IPS-NIHi11 (cell line): ENCODE results near the gene IMPA2.

Source experiments
- DNase-seq: peaks from one replicate; pipeline ENCODE4 v3.0.0; 2012; ENCODE audit warnings: mixed read lengths, low spot score

IMPA2 gene

DNA sequence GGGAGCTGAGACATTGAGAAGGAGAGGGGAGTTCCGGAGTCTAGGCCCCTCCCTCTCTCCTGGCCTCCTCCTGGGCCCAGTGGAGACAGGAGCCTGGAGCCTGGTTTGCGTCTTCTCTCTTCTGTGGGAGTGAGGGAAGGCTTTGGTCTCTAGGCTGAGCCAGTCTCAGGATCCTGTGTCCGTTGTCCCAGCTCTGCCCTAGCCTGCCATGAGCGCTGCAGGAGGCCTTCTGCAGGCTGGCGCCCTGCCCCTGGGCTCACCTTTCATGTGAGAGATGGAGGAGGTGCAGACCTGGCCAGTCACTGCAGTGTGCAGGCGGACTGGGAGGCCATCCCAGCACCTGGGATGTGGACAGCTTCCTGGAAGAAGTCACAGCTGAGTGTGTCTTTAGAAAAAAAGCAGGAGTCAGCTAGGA, 8.7 kb downstream of the IMPA2 start:
- peak; percentile 46 for DNase-seq

DNA sequence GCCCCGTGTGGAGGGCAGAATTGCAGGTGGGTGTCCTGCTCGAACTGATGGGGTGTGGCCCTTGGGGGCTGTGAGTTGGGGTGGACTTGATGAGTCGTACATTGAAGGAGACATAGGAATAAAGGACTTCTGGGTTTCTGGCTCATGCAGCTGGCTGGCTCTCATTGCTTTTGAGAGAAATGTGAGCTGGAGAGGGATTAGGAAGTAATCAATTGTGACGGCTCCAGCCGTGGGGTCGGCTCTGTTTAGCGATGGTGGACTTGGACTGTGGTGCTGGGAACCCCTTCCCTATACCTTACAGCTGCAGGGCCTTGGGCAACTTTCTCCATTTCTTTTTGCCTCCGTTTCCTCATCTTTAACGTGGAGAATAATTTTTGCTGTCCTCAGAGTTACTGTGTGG, 9.2 kb downstream of the IMPA2 start:
- DNase-seq: no peak

DNA sequence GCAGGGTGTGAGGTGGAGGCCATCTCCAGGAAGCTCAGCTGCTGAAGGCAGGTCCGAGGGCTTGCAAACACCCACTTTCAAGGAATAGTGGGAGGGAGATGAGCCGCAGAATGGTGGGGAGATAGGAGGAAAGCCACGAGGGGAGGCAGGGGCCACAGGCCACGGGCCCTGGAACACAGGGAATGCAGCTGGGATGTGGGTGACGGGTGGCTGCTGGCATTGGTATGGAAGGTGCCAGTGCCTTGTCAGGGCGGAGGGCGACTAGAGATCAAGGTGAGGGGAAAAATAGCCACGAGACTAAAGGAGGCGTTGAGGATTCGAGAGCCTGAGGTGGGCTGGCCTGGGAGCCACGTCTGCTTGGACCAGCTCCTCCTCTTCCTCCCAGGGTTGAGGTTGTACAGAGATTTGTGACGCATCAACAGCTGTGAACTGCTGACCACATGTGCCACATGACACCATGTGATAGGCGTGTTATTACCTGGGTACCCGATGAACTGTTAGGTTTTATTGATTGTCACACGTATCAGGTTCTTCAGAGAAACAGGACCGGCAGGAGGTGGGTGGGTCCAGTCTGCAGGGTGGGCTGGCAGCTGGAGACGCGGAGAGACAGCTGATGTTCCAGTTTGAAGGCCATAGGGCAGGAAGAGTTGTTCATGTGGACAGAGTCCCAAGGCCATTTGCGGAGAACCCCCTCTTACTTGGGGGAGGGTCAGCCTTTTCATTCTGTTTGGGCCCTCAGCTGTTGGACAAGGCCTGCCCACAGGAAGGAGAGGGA, 9.9 kb downstream of the IMPA2 start:
- no peak for DNase-seq

DNA sequence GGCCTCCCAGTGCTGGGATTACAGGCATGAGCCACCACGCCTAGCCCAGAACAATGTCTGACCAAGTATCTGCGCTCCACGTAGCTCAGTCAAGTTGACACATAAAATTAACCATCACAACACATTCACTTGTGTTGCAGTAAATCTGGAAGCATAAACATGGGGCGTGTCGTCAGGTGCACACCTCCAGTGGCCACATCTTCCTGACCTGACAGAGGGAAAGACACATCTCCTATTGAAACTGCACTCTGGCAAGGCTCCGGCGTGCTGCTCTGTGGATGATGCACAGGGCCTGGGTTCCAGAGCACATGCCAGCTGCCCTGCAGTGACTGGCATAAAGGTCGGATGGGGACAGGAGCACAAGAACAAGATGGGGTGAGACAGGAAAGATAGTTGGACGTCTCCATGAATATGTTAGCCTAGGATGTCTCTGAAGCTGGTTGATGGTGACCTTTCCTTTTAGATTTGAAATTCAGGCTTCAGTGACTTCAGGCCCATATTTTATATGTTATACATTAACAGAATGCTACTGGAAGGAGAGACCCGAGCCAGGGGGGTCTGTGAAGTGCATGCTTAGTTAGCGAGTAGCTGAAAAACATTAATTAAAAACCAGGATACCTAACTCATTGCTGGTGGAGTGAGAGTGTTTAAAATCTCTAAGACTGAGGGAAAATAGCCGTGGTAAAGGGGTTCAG, 10.9 kb downstream of the IMPA2 start:
- no peak for DNase-seq

DNA sequence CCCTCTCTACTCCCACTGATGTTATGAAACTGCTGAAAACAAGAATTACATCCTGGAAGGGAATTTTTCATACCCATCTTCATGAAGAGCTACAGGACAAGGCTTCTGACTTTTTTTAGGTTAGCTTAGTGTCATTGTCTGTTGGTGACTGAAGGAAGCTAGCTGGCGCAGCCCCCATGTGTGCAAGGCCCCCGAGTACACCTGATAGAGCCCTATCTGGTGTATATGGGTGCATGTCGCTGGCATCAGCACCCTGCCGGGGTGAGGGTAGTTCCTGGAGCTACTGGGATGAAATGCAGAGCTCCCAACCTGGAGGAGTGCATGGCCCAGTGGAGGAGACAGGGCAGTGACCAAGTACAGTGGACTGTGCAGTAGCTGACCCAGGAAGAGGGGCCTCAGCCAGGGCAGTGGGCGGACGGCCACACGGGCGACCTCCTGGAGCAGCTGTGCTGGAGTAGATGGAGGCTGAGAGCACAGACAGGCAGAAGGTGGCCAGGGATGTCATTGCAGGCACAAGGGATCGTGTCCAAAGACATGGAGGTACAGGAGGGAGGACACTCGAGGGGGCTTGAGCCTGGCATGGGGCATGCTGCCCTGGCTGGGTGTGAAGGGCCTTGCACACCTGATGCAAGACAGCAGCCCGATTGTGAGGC, 12.1 kb downstream of the IMPA2 start:
- DNase-seq: no peak

DNA sequence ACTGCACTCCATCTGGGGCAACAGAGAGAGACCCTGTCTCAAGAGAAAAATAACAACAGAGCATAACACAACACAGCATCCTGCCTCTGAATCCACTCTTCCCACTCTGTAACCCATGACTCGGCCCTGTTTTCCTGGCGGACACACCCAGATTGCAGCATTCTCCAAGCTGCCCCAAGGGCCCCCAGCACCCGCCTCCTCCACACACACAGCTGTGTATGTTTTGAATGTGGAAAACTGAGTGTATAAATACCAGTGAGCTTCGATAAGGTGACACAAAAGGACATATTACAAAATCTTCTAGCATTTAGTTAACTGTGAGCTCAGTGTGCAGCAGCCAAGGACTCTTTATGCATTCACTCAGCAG, 13.0 kb downstream of the IMPA2 start:
- DNase-seq: no peak

DNA sequence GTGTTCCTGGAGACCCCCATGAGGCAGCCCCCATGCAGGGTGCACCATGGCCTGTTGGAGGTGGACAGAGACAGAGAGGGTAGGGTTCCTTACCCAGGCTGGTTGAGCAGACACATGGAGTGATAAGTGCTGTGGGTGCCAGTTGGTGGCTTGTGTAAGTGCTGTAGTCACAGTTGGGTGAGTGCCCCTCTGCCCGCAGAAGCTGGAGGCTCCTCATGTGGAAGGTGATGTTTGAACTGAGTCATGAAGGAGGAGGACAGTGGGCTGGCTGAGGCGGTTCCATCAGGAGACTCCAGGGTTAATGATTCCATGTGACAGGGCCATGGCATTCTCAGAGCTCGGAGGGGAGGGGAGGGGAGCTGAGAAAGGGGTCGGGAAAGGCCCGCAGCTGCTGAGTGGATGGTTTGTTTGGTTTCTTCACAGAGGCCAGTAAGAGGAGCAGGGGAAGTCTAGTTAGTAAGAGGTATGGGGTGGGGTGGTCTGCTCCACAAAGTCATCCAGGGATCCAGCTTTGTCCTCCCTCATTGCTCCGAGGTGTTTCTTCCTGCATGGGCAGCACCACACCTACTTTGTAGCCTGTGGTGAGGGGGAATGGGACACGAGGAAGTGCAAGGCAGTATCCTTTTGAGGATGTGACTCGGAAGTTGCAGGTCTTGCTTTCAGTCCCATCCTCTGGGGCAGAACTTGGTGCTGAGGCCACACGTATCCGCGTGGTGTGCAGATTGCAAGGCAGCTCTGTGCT, 13.6 kb downstream of the IMPA2 start:
- DNase-seq: peak; percentile 65

DNA sequence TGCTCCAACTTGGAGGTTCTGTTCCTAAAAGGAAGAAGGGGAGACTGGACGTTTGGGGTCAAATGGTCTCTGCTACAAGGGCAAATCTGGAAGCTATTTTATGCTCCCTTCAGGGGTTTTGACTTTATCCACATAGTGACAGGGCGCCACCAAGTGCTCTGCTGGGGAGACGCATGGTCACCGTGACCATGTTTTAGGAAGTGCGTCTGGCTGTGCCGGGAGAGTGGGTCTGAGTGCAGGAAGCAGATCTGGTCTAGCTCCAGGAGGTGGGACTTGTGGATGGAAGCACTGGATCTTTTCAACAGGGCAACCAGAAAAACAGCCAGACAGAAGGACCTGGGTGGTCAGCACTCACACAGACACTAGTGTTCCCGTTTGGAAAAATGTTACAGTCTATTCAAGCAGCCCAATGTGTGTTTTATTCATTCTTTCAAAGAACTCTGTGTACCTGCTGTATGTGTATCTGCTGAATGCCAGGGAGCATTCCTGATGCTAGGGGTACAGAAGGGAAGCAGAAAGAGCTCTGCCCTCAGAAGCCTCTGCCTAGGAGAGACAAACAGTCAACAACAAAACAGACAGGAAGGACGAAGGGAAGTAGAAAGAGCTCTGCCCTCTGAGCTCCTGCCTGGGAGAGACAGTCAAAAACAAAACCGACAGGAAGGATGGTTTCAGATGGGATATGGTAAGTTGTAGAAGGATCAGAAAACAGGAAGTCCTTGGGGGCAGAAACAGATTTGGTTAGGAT, 14.3 kb downstream of the IMPA2 start:
- DNase-seq: peak; percentile 80

DNA sequence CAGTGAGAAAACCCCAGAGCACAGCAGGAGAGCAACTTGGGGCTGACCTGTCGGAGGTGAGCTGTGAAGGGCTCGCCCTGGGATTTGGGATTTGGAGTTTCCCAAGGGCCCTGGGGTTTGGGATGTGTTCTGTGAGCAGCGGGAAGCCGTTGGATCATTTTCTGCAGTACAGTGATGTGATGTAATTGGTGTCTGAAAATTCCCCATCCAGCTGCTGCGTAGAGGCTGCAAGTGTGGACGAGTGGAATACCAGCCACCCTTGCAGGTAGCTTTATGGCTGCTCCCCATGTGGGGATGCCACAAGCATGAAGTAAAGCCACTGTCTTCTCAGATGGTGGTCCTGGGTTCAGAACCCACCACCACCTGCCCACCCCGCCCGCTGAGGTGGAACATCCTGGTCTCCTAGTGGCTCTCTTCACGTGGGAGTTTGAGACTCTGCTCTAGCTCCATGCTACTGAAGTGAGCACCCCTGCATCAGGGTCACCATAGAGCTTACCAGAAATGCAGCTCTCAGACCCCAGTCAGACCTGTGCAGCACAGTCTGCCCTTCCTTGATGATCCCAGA, 15.0 kb downstream of the IMPA2 start:
- DNase-seq: no peak

DNA sequence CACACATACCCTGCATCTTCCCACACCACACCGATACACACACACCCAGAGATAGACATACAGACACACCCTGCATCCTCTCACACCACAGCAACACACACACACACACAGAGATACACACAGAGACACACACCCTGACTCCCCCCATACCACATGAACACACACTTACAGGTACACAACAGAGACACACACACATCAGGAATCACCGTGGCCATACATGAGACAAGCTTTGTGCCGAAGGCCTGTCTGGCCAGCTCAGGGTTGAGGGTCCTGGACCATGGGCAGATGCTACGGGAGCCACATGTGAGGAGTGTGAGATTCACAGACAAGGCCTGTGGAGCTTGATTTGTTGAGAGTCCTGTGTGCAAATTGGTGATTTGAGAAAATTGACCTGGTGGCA, 15.6 kb downstream of the IMPA2 start:
- no peak for DNase-seq

DNA sequence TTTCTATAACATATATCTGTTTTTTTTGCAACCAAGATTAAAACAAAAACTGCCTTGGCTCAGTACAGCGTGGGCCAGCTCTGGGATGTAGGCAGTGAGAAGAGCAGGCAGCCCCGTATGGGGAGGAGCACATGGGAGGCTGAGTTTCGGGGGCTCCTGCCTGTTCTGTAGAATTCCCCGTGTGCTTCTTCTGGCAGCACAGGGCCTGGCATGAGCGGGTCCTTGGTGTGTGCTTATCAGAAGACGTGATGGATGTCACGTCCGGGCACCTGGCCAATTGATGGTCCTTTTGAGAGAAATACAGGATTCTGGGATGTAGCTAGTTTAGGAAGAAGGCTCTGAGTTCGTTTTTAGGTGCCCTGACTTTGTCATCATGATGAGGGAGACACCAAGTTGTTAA, 16.2 kb downstream of the IMPA2 start:
- DNase-seq: no peak

DNA sequence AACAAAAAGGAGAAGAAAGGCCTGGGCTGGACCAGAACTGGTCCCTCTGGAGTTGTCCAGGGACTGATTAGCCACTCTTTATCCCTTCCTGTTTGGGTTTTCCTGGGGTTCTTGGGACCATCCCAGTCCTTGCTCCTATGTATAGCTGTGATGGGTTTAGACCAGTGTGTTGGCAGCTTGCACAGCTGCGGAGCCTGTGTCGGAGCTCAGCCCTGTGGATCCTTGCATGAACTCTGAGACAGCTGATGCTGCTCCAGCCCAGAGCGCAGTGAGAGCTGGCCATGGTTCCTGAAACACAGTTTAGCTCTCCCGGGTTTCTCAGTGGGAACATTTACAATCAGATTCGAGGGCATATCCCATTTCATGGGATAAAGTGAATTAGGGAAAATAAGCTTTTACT, 16.9 kb downstream of the IMPA2 start:
- no peak for DNase-seq

DNA sequence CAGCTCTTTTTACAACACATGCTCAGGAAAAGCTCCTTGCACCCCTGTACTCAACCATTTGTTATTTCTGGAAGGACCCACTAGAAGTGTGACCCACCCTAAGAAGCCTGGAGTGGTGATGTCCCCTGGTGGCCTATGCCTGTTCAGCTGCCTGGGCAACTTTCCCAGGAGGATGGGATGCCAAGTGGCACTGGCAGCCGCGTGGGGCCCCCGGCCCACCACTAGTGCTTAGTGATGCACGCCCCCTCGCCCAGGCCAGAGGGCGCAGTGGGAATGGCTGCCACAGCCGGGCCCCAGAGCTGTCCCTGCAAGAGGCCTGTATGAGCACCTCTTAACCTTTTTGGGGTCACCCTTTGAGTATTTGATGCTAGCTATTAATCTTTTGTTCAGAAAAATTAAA, 18.1 kb downstream of the IMPA2 start:
- no peak for DNase-seq

DNA sequence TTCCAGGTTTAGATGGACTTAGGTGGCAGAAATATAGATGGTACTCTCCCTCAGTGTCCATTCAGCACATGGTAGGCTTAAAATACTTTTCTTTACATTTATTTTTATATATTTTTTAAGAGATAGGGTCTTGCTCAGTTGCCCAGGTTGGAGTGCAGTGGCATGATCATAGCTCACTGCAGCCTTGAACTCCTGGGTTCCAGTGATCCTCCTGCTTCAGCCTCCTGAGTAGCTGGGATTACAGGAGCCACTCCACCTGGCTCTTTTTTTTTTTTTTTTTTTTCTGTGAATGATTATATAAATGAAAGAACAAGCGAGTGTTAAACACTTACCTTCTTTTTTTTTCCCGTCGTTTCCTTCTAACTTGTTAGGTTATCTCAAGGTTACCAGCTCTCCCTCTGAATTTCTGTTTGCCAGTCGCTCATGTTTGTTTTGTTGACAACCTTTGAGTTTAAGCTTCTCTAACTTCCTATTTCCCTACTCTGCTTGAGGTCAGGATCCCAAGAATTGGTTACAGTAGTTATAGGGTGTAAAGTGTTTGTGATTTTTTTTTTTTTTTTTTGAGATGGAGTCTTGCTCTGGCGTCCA, 18.9 kb downstream of the IMPA2 start:
- DNase-seq: no peak

DNA sequence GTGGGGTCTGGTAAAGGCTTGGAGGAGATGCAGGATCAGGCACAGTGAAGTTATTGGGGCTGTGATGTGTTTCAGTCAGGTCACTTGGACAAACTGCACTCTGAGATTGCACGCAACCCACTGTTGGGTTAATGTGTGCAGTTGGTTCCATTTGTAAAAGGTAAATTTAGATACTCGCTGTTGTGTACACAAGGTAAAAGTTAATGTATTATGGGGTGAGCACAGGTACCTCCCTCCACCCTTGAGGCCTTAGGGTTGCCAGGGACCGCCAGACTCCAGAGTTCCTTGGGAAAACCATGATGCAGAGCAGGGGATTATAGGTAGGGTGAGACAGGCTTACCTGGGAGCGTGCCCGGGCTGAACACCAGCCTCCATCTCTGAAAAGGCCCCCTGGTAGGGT, 20.1 kb downstream of the IMPA2 start:
- no peak for DNase-seq

DNA sequence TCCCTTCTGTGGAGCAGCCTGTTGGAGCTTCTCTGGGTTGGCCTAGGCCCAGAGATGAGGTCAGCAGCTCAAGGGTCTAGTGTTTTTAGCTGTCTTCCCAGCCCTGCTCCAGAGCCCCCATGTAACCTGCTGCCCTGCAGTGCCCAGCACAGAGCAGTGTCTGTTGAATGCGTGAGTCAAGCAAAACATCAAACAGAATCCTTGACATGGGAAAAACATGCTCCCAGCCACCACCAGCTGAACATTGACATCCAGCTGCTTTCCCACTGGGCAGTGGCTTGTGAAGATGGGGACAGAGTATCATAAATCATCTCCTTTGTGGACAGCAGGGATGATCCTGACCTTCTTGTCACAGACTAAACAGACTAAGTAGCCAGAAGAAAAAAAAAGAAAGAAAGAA, 22.6 kb downstream of the IMPA2 start:
- DNase-seq: no peak

DNA sequence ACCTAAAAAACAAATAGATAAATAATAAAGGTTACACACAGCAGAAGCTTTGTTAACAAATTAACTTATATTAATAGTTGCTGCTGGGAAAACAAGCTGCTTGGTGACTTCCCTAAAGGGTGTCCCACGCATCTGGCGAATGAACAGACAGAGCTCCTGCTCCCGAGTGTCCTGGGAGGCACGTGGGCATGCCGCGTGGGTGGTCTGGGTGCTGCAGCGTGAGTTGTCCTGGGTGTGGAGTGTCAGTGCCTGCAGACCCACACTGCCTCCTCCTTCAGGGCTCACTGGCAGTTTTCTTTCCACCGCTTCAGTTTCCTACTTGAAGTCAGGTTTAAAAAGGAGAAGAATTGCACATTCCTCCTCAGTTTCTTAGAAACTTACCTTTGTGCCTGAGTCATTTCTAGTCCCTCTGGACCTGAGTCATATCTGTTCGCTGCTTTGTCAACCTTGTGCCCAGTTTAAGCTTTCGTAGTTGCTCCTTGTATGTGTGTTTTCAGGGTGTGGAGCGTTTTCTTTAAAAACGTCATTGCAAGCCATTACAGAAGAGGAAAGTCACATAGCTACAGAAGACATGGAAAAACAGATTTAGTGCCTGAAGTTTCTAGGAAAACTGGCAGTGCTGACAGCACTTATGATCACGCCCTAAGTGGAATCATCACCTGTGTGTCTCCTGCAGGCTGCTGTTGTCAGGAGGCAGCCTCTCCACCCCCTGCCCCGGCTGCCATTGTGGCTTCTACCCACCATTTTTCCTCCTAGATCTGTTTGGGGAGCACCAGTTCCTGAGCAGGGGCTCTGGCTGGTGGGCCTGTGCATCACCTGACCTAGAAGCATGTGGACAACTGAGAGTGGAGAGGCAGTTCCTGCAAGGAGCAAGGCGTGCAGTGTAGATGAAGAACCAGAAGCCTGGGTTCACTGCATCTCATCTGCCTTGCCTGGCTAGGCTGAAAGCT, 24.5 kb downstream of the IMPA2 start:
- DNase-seq: no peak

DNA sequence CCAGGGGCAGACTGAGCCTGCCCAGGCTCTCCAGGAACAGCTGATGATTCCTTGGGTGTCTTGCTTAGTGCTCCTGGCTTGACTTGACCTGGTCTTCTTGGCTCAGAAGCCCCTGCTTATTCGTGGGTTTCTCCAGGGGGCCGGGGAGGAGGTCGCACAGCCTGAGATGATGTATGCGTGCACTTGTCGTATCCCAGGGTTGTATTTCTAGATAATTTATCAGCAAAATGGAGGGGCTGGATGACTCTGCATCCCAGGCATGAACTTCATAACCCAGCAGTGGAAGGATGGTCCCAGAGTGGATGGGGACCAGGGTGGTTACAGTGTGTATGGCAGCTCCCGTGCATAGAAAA, 25.2 kb downstream of the IMPA2 start:
- DNase-seq: no peak

DNA sequence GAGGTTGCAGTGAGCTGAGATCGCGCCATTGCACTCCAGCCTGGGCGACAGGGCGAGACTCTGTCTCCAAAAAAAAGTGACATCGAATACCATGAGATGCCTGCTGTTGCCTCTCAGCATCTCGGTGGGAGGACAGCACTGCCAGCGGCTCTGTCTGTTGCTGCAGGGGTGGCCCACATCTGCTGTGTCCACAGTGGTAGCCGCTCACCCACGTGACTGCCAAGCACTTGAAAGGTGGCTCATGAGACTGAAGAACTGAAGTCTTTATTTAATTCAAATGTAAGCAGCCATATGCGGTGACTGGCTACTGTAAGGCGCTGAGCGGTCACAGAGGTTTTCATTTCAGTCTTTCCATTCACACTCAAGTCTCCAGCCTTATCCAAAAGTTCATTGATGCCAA, 25.8 kb downstream of the IMPA2 start:
- DNase-seq: no peak

DNA sequence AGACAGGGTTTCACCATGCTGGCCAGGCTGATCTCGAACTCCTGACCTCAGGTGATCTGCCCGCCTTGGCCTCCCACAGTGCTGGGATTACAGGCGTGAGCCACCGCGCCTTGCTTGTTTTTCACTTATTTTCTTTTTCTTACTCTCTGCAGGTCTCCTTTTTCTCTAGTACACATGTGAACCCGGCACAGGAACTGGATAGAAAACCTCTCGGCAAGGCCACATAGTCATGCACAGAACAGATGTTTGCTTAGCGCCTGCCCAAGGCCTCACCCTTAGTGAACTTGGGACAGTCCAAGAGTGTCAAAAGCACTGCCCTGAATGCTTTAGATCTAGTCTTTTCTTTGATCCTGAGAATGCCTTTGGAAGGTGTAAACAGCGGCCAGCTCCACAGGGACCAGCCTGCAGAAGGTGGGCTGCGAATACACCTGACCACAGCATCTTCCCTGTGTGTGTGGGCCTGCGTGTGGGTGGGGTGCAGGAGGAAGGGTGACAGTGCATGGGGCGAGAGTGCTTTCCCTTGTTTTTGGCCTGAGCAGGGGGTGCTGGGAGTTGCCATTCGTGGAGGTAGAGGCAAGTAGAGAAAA, 27.0 kb downstream of the IMPA2 start:
- DNase-seq: no peak
